Measurements from ENCODE around the gene FAAP24. TPM values are rescaled to one million over a fixed set of nuclear protein-coding genes. Genes with fewer than 3 reads are reported as not detected.
"Not testable (repeated sequence)": the region's sequence is repeated elsewhere in the genome, so short reads cannot be mapped to it uniquely, and the experiment has no call there.

The FAAP24 gene
- total RNA-seq, 1 experiment from 2014 or later = 4.3 TPM

- Histone ChIP-seq H3K4me3 (ENCODE audit: low read length) (no peak overlapping the region), H3K9me2 (replicated peaks; ENCODE audit: low read length) (no peaks in the 10 kb centered on the region), H3K4me2 (ENCODE audit: low read length) (no peak overlapping the region), H3K4me1 (ENCODE audit: insufficient read depth, low read length) (no peaks in the 10 kb centered on the region), H3K9me3 (ENCODE audit: low read length) (no peaks in the 10 kb centered on the region), H3K27me3 (ENCODE audit: low read length) (no peaks in the 10 kb centered on the region), H4K20me1 (ENCODE audit: low read length) (no peaks in the 10 kb centered on the region), H3K9ac (ENCODE audit: low read length) (no peak overlapping the region), H3F3A (ENCODE audit: low read length, unreplicated experiment) (no peaks in the 10 kb centered on the region), H3K27ac (ENCODE audit: low read length) (no peak overlapping the region), H3K79me2 (ENCODE audit: low read length) (peaks cover 4% of the 10 kb centered on the region), H2AFZ (ENCODE audit: low read length) (no peak overlapping the region), H3K36me3 (ENCODE audit: low read depth, low read length) (peaks cover 3% of the 10 kb centered on the region; the same call in 1 of the 2 replicates)
- CTCF ChIA-PET = no interaction called here
- intact Hi-C loops (cut with micrococcal nuclease) = loop anchor here (1.0 to 10.0 kb wide), 2 partner anchors 98 to 143 kb away; no protein-coding TSS in a partner anchor
- BruUV-seq (replicated peaks) = no TSS peak
- TF ChIP-seq EZH2 (IDR thresholded peaks at IDR 0.05; ENCODE audit: low read length, unreplicated experiment) = no peak
- no peak for TF ChIP-seq EZH2phosphoT487 (IDR thresholded peaks at IDR 0.05; ENCODE audit: borderline replicate concordance, low read length)
- peak; percentile 84 for TF ChIP-seq CTCF (conservative IDR thresholded peaks at IDR 0.05; ENCODE audit: low read depth, low read length)
- ATAC-seq (no peak), DNase-seq (peak; percentile 73)
- POLR2A ChIA-PET (ENCODE audit: unreplicated experiment) = no interaction called here
These were observed 4.3 kb downstream of the FAAP24 start for GRCh38 chr19:32976223-32976805.

GRCh38 chr19:32977280-32977679, 5.2 kb downstream of the FAAP24 start:
- Histone ChIP-seq H3K36me3 (ENCODE audit: low read depth, low read length) (peaks cover 3% of the 10 kb centered on the region; the same call in 1 of the 2 replicates), H3K4me2 (ENCODE audit: low read length) (no peak overlapping the region), H2AFZ (ENCODE audit: low read length) (no peak overlapping the region), H3K9me2 (replicated peaks; ENCODE audit: low read length) (no peaks in the 10 kb centered on the region), H3K4me1 (ENCODE audit: insufficient read depth, low read length) (no peaks in the 10 kb centered on the region), H3K27ac (ENCODE audit: low read length) (no peak overlapping the region), H3K27me3 (ENCODE audit: low read length) (no peaks in the 10 kb centered on the region), H3F3A (ENCODE audit: low read length, unreplicated experiment) (no peaks in the 10 kb centered on the region), H3K9ac (ENCODE audit: low read length) (no peak overlapping the region), H4K20me1 (ENCODE audit: low read length) (no peaks in the 10 kb centered on the region), H3K79me2 (ENCODE audit: low read length) (no peaks in the 10 kb centered on the region), H3K4me3 (ENCODE audit: low read length) (no peak overlapping the region), H3K9me3 (ENCODE audit: low read length) (no peaks in the 10 kb centered on the region)
- POLR2A ChIA-PET (ENCODE audit: unreplicated experiment) = no interaction called here
- CTCF ChIA-PET = no interaction called here
- intact Hi-C loops (cut with micrococcal nuclease) = loop anchor here (10.0 kb wide), 1 partner anchor 98 kb away; no protein-coding TSS in a partner anchor
- ATAC-seq (no peak), DNase-seq (no peak)
- no TSS peak for BruUV-seq (replicated peaks)
- TF ChIP-seq CTCF (conservative IDR thresholded peaks at IDR 0.05; ENCODE audit: low read depth, low read length) (no peak), EZH2 (IDR thresholded peaks at IDR 0.05; ENCODE audit: low read length, unreplicated experiment) (no peak), EZH2phosphoT487 (IDR thresholded peaks at IDR 0.05; ENCODE audit: borderline replicate concordance, low read length) (no peak)

GRCh38 chr19:32977813-32978212, 5.8 kb downstream of the FAAP24 start:
- H3K9ac ChIP-seq (ENCODE audit: low read length); H3K27ac ChIP-seq (ENCODE audit: low read length); BruUV-seq (replicated peaks); POLR2A ChIA-PET (ENCODE audit: unreplicated experiment); H3K36me3 ChIP-seq (ENCODE audit: low read depth, low read length); ATAC-seq; H3K4me2 ChIP-seq (ENCODE audit: low read length); DNase-seq; CTCF ChIA-PET; H3K9me2 ChIP-seq (replicated peaks; ENCODE audit: low read length); H3F3A ChIP-seq (ENCODE audit: low read length, unreplicated experiment); H3K27me3 ChIP-seq (ENCODE audit: low read length); H3K4me3 ChIP-seq (ENCODE audit: low read length); H3K79me2 ChIP-seq (ENCODE audit: low read length); H4K20me1 ChIP-seq (ENCODE audit: low read length); H3K4me1 ChIP-seq (ENCODE audit: insufficient read depth, low read length); H2AFZ ChIP-seq (ENCODE audit: low read length); H3K9me3 ChIP-seq (ENCODE audit: low read length): not testable (repeated sequence)
- intact Hi-C loops (cut with micrococcal nuclease) = loop anchor here (10.0 kb wide), 1 partner anchor 97 kb away; no protein-coding TSS in a partner anchor

GRCh38 chr19:32979807-32980206, 7.8 kb downstream of the FAAP24 start:
- POLR2A ChIA-PET (ENCODE audit: unreplicated experiment); H3K27me3 ChIP-seq (ENCODE audit: low read length): not testable (repeated sequence)
- intact Hi-C loops (cut with micrococcal nuclease) = loop anchor here (10.0 kb wide), 1 partner anchor 95 kb away; no protein-coding TSS in a partner anchor

GRCh38 chr19:32982488-32982887, 10.4 kb downstream of the FAAP24 start:
- H4K20me1 ChIP-seq (ENCODE audit: low read length); H3K4me2 ChIP-seq (ENCODE audit: low read length); CTCF ChIA-PET; intact Hi-C loops (cut with micrococcal nuclease); BruUV-seq (replicated peaks); POLR2A ChIA-PET (ENCODE audit: unreplicated experiment); H3K27ac ChIP-seq (ENCODE audit: low read length); H3F3A ChIP-seq (ENCODE audit: low read length, unreplicated experiment); H3K9ac ChIP-seq (ENCODE audit: low read length); H3K9me2 ChIP-seq (replicated peaks; ENCODE audit: low read length); H3K4me3 ChIP-seq (ENCODE audit: low read length); DNase-seq; H3K36me3 ChIP-seq (ENCODE audit: low read depth, low read length); H2AFZ ChIP-seq (ENCODE audit: low read length); H3K27me3 ChIP-seq (ENCODE audit: low read length); H3K79me2 ChIP-seq (ENCODE audit: low read length); H3K9me3 ChIP-seq (ENCODE audit: low read length); H3K4me1 ChIP-seq (ENCODE audit: insufficient read depth, low read length); ATAC-seq: not testable (repeated sequence)

More at GRCh38 chr19:32979807-32980206, 7.8 kb downstream of the FAAP24 start:
- H3K9ac ChIP-seq (ENCODE audit: low read length); H3F3A ChIP-seq (ENCODE audit: low read length, unreplicated experiment); H3K4me3 ChIP-seq (ENCODE audit: low read length); BruUV-seq (replicated peaks); H3K4me2 ChIP-seq (ENCODE audit: low read length); CTCF ChIA-PET; H3K27ac ChIP-seq (ENCODE audit: low read length); ATAC-seq; H2AFZ ChIP-seq (ENCODE audit: low read length); H3K9me3 ChIP-seq (ENCODE audit: low read length); DNase-seq; H3K9me2 ChIP-seq (replicated peaks; ENCODE audit: low read length); H4K20me1 ChIP-seq (ENCODE audit: low read length); H3K79me2 ChIP-seq (ENCODE audit: low read length); H3K4me1 ChIP-seq (ENCODE audit: insufficient read depth, low read length); H3K36me3 ChIP-seq (ENCODE audit: low read depth, low read length): not testable (repeated sequence)
